Thoracic aorta (tissue), 2 donors: ENCODE results near the gene SH3GL2. TPM values are rescaled to one million over a fixed set of nuclear protein-coding genes. Genes with fewer than 3 reads are reported as not detected.

Experiments used
- ATAC-seq: fragments of 150-250 bp; one replicate; pipeline ENCODE4 v1.8.0; 2017; ENCODE audit warnings: low read depth; ENCODE audit not compliant: insufficient number of reproducible peaks, low FRiP score
- DNase-seq: peaks from one replicate; pipeline ENCODE4 v3.0.0-alpha.2; 2020; ENCODE audit warnings: low spot score
- H3K27ac ChIP-seq, 2 donors: fragments of 200-600 bp; sonication (generic); 1 replicate in 1 of 2; 2 replicates in 1 of 2; pipeline ENCODE4 v1.5.1; 2016; ENCODE audit warnings: mild to moderate bottlenecking in 2 of 2, moderate library complexity in 2 of 2
- H3K27me3 ChIP-seq: fragments of 200-600 bp; sonication (generic); replicated peaks from 2 replicates; pipeline ENCODE4 v1.6.0; 2016; ENCODE audit warnings: mild to moderate bottlenecking; ENCODE audit not compliant: insufficient read depth
- H3K36me3 ChIP-seq: fragments of 200-600 bp; sonication (generic); one replicate; pipeline ENCODE4 v1.5.1; 2016
- H3K4me1 ChIP-seq, 2 donors: fragments of 200-600 bp; sonication (generic); 1 replicate in 1 of 2; 2 replicates in 1 of 2; pipeline versions ENCODE4 v1.5.1 to v1.6.0; 2016; ENCODE audit warnings: low read depth in 2 of 2, mild to moderate bottlenecking in 1 of 2; ENCODE audit not compliant: control insufficient read depth in 1 of 2
- H3K4me3 ChIP-seq: fragments of 200-600 bp; sonication (generic); 2 replicates; pipeline ENCODE4 v1.5.1; 2016; ENCODE audit warnings: mild to moderate bottlenecking
- H3K9me3 ChIP-seq: fragments of 200-600 bp; sonication (generic); 2 replicates; pipeline ENCODE4 v1.5.1; 2016
- total RNA-seq, 2 donors: library from RNA; depleted of rRNA; stranded (reverse); fragments of >200 nt; gene quantifications; one replicate each; pipeline versions ENCODE4 v1.1.0 to v1.2.3, GENCODE V29; 2016
- TF ChIP-seq, protein P1 (sequence below): fragments of 200-600 bp; sonication (generic); IDR thresholded peaks from one replicate; pipeline ENCODE4 v1.5.1; 2019; ENCODE audit warnings: antibody characterized with exemption

Gene SH3GL2
- total RNA-seq, 2 donors from 2014 or later: not detected

- H3K4me1 ChIP-seq: no peaks in the 10 kb centered on the region
- no peak overlapping the region for H3K4me3 ChIP-seq
- H3K27ac ChIP-seq: no peak overlapping the region
- H3K27me3 ChIP-seq: no peaks in the 10 kb centered on the region
- DNase-seq (no peak), ATAC-seq (no peak)
- no peaks in the 10 kb centered on the region for H3K36me3 ChIP-seq
- TF ChIP-seq, protein P1, sequence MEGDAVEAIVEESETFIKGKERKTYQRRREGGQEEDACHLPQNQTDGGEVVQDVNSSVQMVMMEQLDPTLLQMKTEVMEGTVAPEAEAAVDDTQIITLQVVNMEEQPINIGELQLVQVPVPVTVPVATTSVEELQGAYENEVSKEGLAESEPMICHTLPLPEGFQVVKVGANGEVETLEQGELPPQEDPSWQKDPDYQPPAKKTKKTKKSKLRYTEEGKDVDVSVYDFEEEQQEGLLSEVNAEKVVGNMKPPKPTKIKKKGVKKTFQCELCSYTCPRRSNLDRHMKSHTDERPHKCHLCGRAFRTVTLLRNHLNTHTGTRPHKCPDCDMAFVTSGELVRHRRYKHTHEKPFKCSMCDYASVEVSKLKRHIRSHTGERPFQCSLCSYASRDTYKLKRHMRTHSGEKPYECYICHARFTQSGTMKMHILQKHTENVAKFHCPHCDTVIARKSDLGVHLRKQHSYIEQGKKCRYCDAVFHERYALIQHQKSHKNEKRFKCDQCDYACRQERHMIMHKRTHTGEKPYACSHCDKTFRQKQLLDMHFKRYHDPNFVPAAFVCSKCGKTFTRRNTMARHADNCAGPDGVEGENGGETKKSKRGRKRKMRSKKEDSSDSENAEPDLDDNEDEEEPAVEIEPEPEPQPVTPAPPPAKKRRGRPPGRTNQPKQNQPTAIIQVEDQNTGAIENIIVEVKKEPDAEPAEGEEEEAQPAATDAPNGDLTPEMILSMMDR: no peak
- no peaks in the 10 kb centered on the region for H3K9me3 ChIP-seq
These were observed 160.9 kb downstream of the SH3GL2 start for GRCh38 chr9:17739736-17740135.

DNA sequence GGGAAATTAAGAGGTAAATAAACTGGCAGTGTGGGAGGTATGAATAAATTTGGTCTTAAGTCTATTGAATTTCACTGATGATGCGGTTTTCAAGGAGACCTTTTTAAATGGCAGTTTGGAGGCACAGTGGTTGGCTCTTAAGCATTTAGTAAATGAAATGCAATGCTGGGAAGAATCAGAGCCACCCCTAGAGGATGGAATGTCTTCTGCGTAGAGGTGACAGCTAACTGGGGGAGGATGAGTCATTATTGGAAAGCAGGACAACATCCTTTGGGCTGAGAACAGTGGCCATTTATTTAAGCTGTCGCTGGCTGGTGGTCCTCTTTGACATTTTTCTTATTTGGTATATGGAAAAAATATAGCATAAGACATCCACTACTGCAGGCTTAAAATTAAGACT, 163.2 kb downstream of the SH3GL2 start:
- DNase-seq (no peak), ATAC-seq (no peak)
- TF ChIP-seq, protein P1: no peak
- no peak overlapping the region for H3K27ac ChIP-seq
- H3K9me3 ChIP-seq: no peaks in the 10 kb centered on the region
- no peak overlapping the region for H3K4me3 ChIP-seq
- no peaks in the 10 kb centered on the region for H3K27me3 ChIP-seq
- no peaks in the 10 kb centered on the region for H3K36me3 ChIP-seq
- no peaks in the 10 kb centered on the region for H3K4me1 ChIP-seq

DNA sequence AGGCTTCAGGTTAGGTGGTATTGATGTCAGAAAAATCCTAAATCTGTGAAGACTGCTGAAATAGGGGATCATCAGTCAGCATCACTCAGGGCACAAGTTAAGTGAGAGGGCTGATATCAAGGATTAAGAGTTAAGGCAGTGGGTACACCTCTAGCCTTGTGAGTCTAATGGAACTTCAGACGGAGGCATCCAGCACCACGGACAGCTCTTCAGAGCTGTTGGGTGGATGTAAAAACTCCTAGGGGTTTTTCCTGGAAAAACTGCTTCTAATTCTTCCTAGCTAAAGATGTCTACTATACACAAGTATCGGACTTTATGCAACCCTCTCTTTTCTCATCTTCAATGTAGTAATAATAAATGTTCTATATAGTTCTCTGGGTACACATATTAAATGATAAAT, 165.9 kb downstream of the SH3GL2 start:
- Histone ChIP-seq H3K27ac (no peak overlapping the region), H3K9me3 (no peaks in the 10 kb centered on the region), H3K4me3 (no peak overlapping the region), H3K36me3 (no peaks in the 10 kb centered on the region), H3K27me3 (no peaks in the 10 kb centered on the region), H3K4me1 (no peaks in the 10 kb centered on the region)
- no peak for DNase-seq
- ATAC-seq: no peak
- TF ChIP-seq, protein P1: no peak

- Histone ChIP-seq H3K36me3 (no peaks in the 10 kb centered on the region), H3K27ac (no peak overlapping the region), H3K27me3 (no peaks in the 10 kb centered on the region), H3K4me1 (no peaks in the 10 kb centered on the region), H3K4me3 (no peak overlapping the region), H3K9me3 (no peaks in the 10 kb centered on the region)
- DNase-seq (no peak), ATAC-seq (no peak)
- TF ChIP-seq, protein P1: no peak
These were observed 171.4 kb downstream of the SH3GL2 start for GRCh38 chr9:17750269-17750668.

GRCh38 chr9:17751486-17751885, 172.6 kb downstream of the SH3GL2 start:
- no peaks in the 10 kb centered on the region for H3K36me3 ChIP-seq
- H3K27me3 ChIP-seq: no peaks in the 10 kb centered on the region
- TF ChIP-seq, protein P1: no peak
- H3K4me3 ChIP-seq: no peak overlapping the region
- no peak for ATAC-seq
- no peaks in the 10 kb centered on the region for H3K9me3 ChIP-seq
- no peak overlapping the region for H3K27ac ChIP-seq
- no peaks in the 10 kb centered on the region for H3K4me1 ChIP-seq
- no peak for DNase-seq
